ENCODE measurements around the gene PTGR3.
A peak's percentile ranks its signal among the peaks of the same experiment; 100 is the strongest.

Gene PTGR3

DNA sequence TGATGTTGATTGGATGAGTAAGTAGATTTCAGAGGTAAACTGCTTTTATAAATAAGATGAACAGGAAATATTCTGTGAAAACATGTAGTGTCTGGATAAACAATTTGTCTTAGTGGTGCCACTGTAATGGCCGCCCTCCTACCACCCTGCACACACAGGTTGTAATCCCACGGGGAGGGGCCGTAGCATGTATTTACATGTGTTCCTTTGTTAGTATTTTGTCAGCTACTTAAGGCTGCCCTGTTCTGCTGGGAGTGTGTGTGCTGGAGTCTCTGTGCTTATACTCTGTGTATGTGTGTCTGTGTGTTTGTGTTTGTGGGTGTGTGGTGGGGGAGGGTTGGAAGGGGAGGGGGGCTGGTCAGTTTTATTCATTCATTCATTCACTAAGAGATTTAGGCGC is 6.7 kb upstream of the PTGR3 start:
- Histone ChIP-seq H3K27ac (ENCODE audit: low read depth, low read length) (no peak overlapping the region), H3K4me3 (ENCODE audit: low read depth in 1 of 2, low read length in 2 of 2) (peak overlapping the region in 1 of 2 donors; percentile 1), H3K27me3 (ENCODE audit: control insufficient read depth in 1 of 2, insufficient read depth in 2 of 2, low read length in 2 of 2) (no peaks in the 10 kb centered on the region), H3K36me3 (ENCODE audit: control insufficient read depth in 1 of 2, insufficient read depth in 2 of 2, low read length in 2 of 2) (no peaks in the 10 kb centered on the region), H3K4me1 (ENCODE audit: control insufficient read depth in 1 of 2, insufficient read depth in 2 of 2, low read length in 2 of 2) (peaks cover 69 to 76% of the 10 kb centered on the region in 2 donors), H3K9me3 (ENCODE audit: control insufficient read depth in 1 of 2, low read length in 2 of 2) (no peaks in the 10 kb centered on the region), H3K9ac (ENCODE audit: low read depth in 1 of 2, low read length in 2 of 2) (no peak overlapping the region)

- Histone ChIP-seq H3K4me3 (ENCODE audit: low read depth in 1 of 2, low read length in 2 of 2) (peak overlapping the region in 1 of 2 donors; percentile 22), H3K9me3 (ENCODE audit: control insufficient read depth in 1 of 2, low read length in 2 of 2) (no peaks in the 10 kb centered on the region), H3K27me3 (ENCODE audit: control insufficient read depth in 1 of 2, insufficient read depth in 2 of 2, low read length in 2 of 2) (no peaks in the 10 kb centered on the region), H3K9ac (ENCODE audit: low read depth in 1 of 2, low read length in 2 of 2) (no peak overlapping the region), H3K27ac (ENCODE audit: low read depth, low read length) (peak overlapping the region; percentile 53), H3K4me1 (ENCODE audit: control insufficient read depth in 1 of 2, insufficient read depth in 2 of 2, low read length in 2 of 2) (peaks cover 69 to 74% of the 10 kb centered on the region in 2 donors), H3K36me3 (ENCODE audit: control insufficient read depth in 1 of 2, insufficient read depth in 2 of 2, low read length in 2 of 2) (no peaks in the 10 kb centered on the region)
These were observed 6.0 kb upstream of the PTGR3 start for GRCh38 chr18:75214766-75215510.

DNA sequence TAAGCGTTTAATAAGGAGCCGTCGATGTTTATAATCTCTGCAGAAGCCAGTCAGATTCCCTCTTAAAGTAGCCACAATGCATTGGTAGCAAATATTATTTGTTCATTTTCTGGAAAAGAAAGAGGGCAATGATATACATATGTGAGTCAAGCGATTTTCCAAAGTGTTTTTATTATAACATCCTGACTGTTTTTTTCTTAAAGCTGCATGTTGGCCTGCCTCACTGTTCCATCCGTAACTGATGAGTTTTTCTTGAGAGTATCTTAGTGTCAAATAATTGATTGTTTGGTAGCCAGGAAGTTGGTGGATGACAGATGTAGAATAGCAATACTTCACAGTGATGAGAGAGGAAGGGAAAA is 5.4 kb upstream of the PTGR3 start:
- Histone ChIP-seq H3K27me3 (ENCODE audit: control insufficient read depth in 1 of 2, insufficient read depth in 2 of 2, low read length in 2 of 2) (no peaks in the 10 kb centered on the region), H3K4me3 (ENCODE audit: low read depth in 1 of 2, low read length in 2 of 2) (peak overlapping the region in 1 of 2 donors; percentile 22), H3K36me3 (ENCODE audit: control insufficient read depth in 1 of 2, insufficient read depth in 2 of 2, low read length in 2 of 2) (no peaks in the 10 kb centered on the region), H3K27ac (ENCODE audit: low read depth, low read length) (no peak overlapping the region), H3K9ac (ENCODE audit: low read depth in 1 of 2, low read length in 2 of 2) (no peak overlapping the region), H3K9me3 (ENCODE audit: control insufficient read depth in 1 of 2, low read length in 2 of 2) (no peaks in the 10 kb centered on the region), H3K4me1 (ENCODE audit: control insufficient read depth in 1 of 2, insufficient read depth in 2 of 2, low read length in 2 of 2) (peaks cover 66 to 71% of the 10 kb centered on the region in 2 donors)

DNA sequence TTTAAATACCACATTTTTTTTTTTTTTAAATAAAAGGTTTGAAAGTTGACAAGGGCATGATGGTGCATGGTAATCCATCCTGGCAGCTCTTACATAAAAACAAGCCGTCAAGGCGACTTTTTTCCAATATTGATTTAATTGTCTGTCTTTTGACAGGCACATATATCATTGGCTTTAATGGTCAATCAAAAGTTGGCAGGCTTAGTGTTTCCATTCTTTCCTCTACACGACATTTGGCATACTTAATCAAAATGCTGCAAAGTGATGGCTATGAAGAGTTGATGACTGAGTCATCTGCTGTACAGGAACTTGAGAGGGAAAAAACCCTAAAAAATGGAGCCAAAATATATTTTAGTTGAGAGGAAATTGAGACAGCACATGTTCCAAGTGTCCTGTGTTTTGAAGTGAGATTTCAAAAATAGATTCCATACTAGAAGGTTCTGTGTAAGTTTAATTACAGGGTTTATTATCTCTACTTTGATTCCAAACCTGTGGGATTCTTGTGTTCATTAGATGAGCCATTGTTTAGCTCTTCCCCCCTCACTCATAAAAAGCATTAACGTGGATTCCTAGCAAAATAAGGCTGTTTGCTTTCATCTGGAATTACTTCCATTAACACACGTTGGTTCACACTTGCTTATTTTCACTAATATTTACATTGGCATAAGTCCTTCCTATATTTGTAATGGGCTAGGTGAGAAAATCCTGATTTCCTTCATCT is 4.8 kb upstream of the PTGR3 start:
- no peak overlapping the region for H3K9ac ChIP-seq (ENCODE audit: low read depth in 1 of 2, low read length in 2 of 2)
- H3K4me1 ChIP-seq (ENCODE audit: control insufficient read depth in 1 of 2, insufficient read depth in 2 of 2, low read length in 2 of 2), result peaks cover 62 to 68% of the 10 kb centered on the region in 2 donors
- peak overlapping the region in 1 of 2 donors; percentile 22 for H3K4me3 ChIP-seq (ENCODE audit: low read depth in 1 of 2, low read length in 2 of 2)
- H3K36me3 ChIP-seq (ENCODE audit: control insufficient read depth in 1 of 2, insufficient read depth in 2 of 2, low read length in 2 of 2), result no peaks in the 10 kb centered on the region
- no peak overlapping the region for H3K27ac ChIP-seq (ENCODE audit: low read depth, low read length)
- H3K9me3 ChIP-seq (ENCODE audit: control insufficient read depth in 1 of 2, low read length in 2 of 2), result no peaks in the 10 kb centered on the region
- H3K27me3 ChIP-seq (ENCODE audit: control insufficient read depth in 1 of 2, insufficient read depth in 2 of 2, low read length in 2 of 2), result no peaks in the 10 kb centered on the region

DNA sequence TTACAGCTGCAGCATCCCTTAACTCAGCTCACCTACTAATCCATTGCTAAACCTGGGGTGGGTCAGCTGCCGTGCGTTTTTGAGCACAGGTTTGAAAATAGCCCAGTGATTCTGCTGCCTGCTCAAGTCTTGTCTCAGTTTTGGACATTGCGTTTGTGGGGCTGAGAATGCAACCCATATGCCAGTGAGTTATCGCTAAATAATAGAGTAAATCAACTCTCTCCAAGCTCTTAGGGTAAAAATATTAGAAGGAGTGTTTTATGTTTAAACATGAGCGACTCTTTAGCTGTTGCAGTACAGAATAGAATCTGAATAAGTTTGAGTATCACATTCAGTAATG is 3.8 kb upstream of the PTGR3 start:
- H3K9ac ChIP-seq (ENCODE audit: low read depth in 1 of 2, low read length in 2 of 2), result peak overlapping the region; percentile 59 to 64
- peak overlapping the region; percentile 65 to 75 for H3K4me3 ChIP-seq (ENCODE audit: low read depth in 1 of 2, low read length in 2 of 2)
- H3K4me1 ChIP-seq (ENCODE audit: control insufficient read depth in 1 of 2, insufficient read depth in 2 of 2, low read length in 2 of 2), result peaks cover 53 to 61% of the 10 kb centered on the region in 2 donors
- H3K36me3 ChIP-seq (ENCODE audit: control insufficient read depth in 1 of 2, insufficient read depth in 2 of 2, low read length in 2 of 2), result no peaks in the 10 kb centered on the region
- H3K27ac ChIP-seq (ENCODE audit: low read depth, low read length), result no peak overlapping the region
- no peaks in the 10 kb centered on the region for H3K9me3 ChIP-seq (ENCODE audit: control insufficient read depth in 1 of 2, low read length in 2 of 2)
- no peaks in the 10 kb centered on the region for H3K27me3 ChIP-seq (ENCODE audit: control insufficient read depth in 1 of 2, insufficient read depth in 2 of 2, low read length in 2 of 2)

GRCh38 chr18:75211953-75212750 is 3.2 kb upstream of the PTGR3 start:
- Histone ChIP-seq H3K9me3 (ENCODE audit: control insufficient read depth in 1 of 2, low read length in 2 of 2) (no peaks in the 10 kb centered on the region), H3K4me3 (ENCODE audit: low read depth in 1 of 2, low read length in 2 of 2) (peak overlapping the region; percentile 65 to 75), H3K27me3 (ENCODE audit: control insufficient read depth in 1 of 2, insufficient read depth in 2 of 2, low read length in 2 of 2) (no peaks in the 10 kb centered on the region), H3K9ac (ENCODE audit: low read depth in 1 of 2, low read length in 2 of 2) (peak overlapping the region; percentile 59 to 64), H3K4me1 (ENCODE audit: control insufficient read depth in 1 of 2, insufficient read depth in 2 of 2, low read length in 2 of 2) (peaks cover 53 to 61% of the 10 kb centered on the region in 2 donors), H3K36me3 (ENCODE audit: control insufficient read depth in 1 of 2, insufficient read depth in 2 of 2, low read length in 2 of 2) (no peaks in the 10 kb centered on the region), H3K27ac (ENCODE audit: low read depth, low read length) (no peak overlapping the region)

DNA sequence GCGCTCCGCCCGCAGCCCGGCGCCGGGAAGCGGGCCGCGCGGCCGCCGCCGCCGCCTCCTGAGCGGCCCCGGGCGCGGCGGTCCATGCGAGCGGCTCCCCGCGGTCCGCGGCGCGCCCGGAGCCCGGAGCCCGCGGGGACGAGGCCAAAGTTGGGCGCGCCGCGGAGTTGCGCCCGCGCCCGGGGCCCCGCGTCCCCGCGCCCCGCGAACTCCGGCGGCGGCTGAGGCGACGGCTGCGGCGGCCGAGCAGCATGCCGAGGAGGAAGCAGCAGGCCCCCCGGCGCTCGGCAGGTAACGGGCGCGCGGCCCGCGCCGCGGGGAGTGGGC is 2.6 kb upstream of the PTGR3 start:
- peak overlapping the region; percentile 65 to 75 for H3K4me3 ChIP-seq (ENCODE audit: low read depth in 1 of 2, low read length in 2 of 2)
- no peaks in the 10 kb centered on the region for H3K9me3 ChIP-seq (ENCODE audit: control insufficient read depth in 1 of 2, low read length in 2 of 2)
- no peaks in the 10 kb centered on the region for H3K27me3 ChIP-seq (ENCODE audit: control insufficient read depth in 1 of 2, insufficient read depth in 2 of 2, low read length in 2 of 2)
- peak overlapping the region in 1 of 2 donors; percentile 64 for H3K9ac ChIP-seq (ENCODE audit: low read depth in 1 of 2, low read length in 2 of 2)
- H3K4me1 ChIP-seq (ENCODE audit: control insufficient read depth in 1 of 2, insufficient read depth in 2 of 2, low read length in 2 of 2), result peaks cover 54 to 61% of the 10 kb centered on the region in 2 donors
- H3K36me3 ChIP-seq (ENCODE audit: control insufficient read depth in 1 of 2, insufficient read depth in 2 of 2, low read length in 2 of 2), result no peaks in the 10 kb centered on the region
- H3K27ac ChIP-seq (ENCODE audit: low read depth, low read length), result no peak overlapping the region

GRCh38 chr18:75211002-75211621 is 2.2 kb upstream of the PTGR3 start:
- Histone ChIP-seq H3K4me3 (ENCODE audit: low read depth in 1 of 2, low read length in 2 of 2) (peak overlapping the region; percentile 94 to 96), H3K9ac (ENCODE audit: low read depth in 1 of 2, low read length in 2 of 2) (peak overlapping the region; percentile 76 to 95), H3K36me3 (ENCODE audit: control insufficient read depth in 1 of 2, insufficient read depth in 2 of 2, low read length in 2 of 2) (no peaks in the 10 kb centered on the region), H3K27ac (ENCODE audit: low read depth, low read length) (peak overlapping the region; percentile 64), H3K27me3 (ENCODE audit: control insufficient read depth in 1 of 2, insufficient read depth in 2 of 2, low read length in 2 of 2) (no peaks in the 10 kb centered on the region), H3K4me1 (ENCODE audit: control insufficient read depth in 1 of 2, insufficient read depth in 2 of 2, low read length in 2 of 2) (peaks cover 50 to 61% of the 10 kb centered on the region in 2 donors), H3K9me3 (ENCODE audit: control insufficient read depth in 1 of 2, low read length in 2 of 2) (no peaks in the 10 kb centered on the region)

DNA sequence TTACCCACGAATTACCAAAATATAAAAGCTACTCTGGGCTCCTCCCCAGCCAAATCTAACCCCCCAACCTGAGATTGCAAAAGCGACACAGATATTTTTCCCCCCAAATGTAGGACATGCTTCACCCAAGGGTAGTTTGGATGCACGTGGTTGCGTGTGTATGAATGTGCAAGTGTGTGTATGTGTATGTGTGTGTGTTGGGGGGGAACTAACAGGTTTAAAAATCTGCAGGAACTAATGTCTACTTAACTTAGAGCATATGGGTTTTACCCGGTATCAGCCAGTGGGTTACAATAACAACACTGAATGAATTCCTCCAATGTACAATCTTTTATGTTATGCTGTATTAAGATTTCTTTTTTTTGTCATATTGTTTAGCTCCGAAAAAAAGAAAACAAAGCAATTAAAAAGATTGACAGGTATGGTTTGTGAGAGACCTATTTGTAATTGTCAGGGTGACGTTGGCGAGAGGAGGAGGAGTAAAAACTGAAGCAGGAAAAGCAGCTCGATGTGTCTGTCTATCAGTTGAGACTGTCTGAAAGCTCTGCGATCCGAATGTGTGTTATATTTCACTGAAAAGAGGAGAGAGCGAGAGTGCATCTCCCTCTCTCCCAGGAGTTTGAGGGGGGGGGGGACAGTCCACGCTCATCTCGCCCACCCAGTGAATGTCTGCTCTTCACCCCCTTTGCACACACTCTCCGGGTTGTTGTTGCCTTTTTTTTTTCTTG is 1.5 kb upstream of the PTGR3 start, which contains the start of gene TSHZ1:
Gene TSHZ1 (plus strand): TSS at position 524 of the 728 bp plus-strand sequence. CDS start 1,080 bp downstream, outside the sequence.
- Histone ChIP-seq H3K27me3 (ENCODE audit: control insufficient read depth in 1 of 2, insufficient read depth in 2 of 2, low read length in 2 of 2) (no peaks in the 10 kb centered on the region), H3K27ac (ENCODE audit: low read depth, low read length) (peak within 1 kb of the TSS; percentile 90), H3K9ac (ENCODE audit: low read depth in 1 of 2, low read length in 2 of 2) (peak within 1 kb of the TSS; percentile 81 to 95), H3K36me3 (ENCODE audit: control insufficient read depth in 1 of 2, insufficient read depth in 2 of 2, low read length in 2 of 2) (no peaks in the 10 kb centered on the region), H3K4me1 (ENCODE audit: control insufficient read depth in 1 of 2, insufficient read depth in 2 of 2, low read length in 2 of 2) (peaks cover 45 to 56% of the 10 kb centered on the region in 2 donors), H3K9me3 (ENCODE audit: control insufficient read depth in 1 of 2, low read length in 2 of 2) (no peaks in the 10 kb centered on the region), H3K4me3 (ENCODE audit: low read depth in 1 of 2, low read length in 2 of 2) (peak within 1 kb of the TSS; percentile 94 to 96)

All from duodenal mucosa (tissue), 2 donors.